Measurements from ENCODE around the gene NBEA.

NBEA gene

DNA sequence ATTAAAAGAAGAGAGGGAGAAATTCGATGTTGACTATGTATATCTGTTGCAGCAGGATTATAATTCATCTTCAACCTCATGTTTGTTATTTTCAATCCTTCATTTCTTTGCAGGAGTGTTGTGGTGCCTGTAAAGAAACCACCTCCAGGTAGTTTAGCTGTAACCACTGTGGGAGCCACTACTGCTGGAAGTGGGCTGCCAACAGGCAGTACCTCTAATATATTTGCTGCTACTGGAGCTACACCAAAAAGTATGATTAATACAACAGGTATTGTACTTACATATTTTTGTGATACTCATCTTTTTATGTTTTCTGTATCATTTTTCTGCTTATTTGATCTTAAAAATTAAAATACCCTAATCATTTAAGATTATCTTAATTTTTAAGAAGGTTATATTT lies 266.5 kb downstream of the NBEA start:
- Histone ChIP-seq H2BK12ac (ENCODE audit: low read length in 2 of 2) (no peak overlapping the region), H3K79me1 (replicated peaks; ENCODE audit: low read length, poor library complexity, severe bottlenecking) (no peaks in the 10 kb centered on the region), H3K27ac (ENCODE audit: low read length, poor library complexity, severe bottlenecking) (no peak overlapping the region), H4K91ac (ENCODE audit: low read length) (no peak overlapping the region), H3K27me3 (ENCODE audit: control insufficient read depth in 1 of 2, insufficient read depth in 1 of 2, low read length in 2 of 2) (no peaks in the 10 kb centered on the region), H3K9me3 (ENCODE audit: control insufficient read depth, low read length) (no peaks in the 10 kb centered on the region), H3K4ac (ENCODE audit: low read depth in 1 of 2, low read length in 2 of 2) (no peak overlapping the region), H2AFZ (ENCODE audit: low read depth, low read length) (no peak overlapping the region), H2BK5ac (ENCODE audit: low read depth, low read length, poor library complexity, severe bottlenecking) (no peak overlapping the region), H3K18ac (ENCODE audit: low read depth in 1 of 2, low read length in 2 of 2) (no peak overlapping the region), H3K4me1 (ENCODE audit: control insufficient read depth, insufficient read depth, low read depth, low read length) (no peaks in the 10 kb centered on the region), H3K14ac (ENCODE audit: low read length in 2 of 2) (no peak overlapping the region), H3K36me3 (ENCODE audit: control insufficient read depth in 1 of 2, insufficient read depth in 2 of 2, low read depth in 1 of 2, low read length in 2 of 2) (peaks cover 0 to 2% of the 10 kb centered on the region in 2 experiments), H3K23ac (ENCODE audit: low read length in 2 of 2) (no peak overlapping the region), H3K9ac (ENCODE audit: low read length) (no peak overlapping the region), H2BK120ac (ENCODE audit: low read depth, low read length) (no peak overlapping the region), H2BK15ac (ENCODE audit: low read depth, poor library complexity, severe bottlenecking) (no peak overlapping the region), H4K8ac (ENCODE audit: low read length) (no peak overlapping the region), H2AK5ac (ENCODE audit: low read length, severe bottlenecking) (no peak overlapping the region), H3K4me2 (ENCODE audit: low read length, poor library complexity, severe bottlenecking) (no peak overlapping the region), H3K4me3 (ENCODE audit: insufficient read depth in 1 of 2, low read depth in 1 of 2, low read length in 2 of 2) (no peak overlapping the region)
- no peak for DNase-seq
- WGBS, result no CpG with 5 or more reads among the region's 1 CpG

DNA sequence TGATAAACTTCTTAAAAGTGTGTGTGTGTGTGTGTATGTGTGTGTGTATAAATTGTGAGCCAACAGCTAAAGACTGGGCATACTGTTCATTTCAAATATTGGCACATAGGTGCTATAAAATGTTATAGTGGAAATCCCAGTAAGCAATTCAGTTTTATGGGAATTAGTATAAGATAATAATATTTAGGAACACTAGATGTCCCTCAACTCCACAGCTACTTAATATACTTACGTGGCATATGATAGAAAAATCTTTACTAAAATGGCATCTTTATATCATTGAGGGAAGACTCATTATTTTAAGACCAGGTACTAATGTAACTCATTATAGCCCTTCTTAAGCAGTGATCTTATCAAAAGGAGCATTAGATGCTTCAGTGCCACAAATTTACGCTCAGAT lies 268.2 kb downstream of the NBEA start:
- H2BK120ac ChIP-seq (ENCODE audit: low read depth, low read length), result no peak overlapping the region
- H3K27me3 ChIP-seq (ENCODE audit: control insufficient read depth in 1 of 2, insufficient read depth in 1 of 2, low read length in 2 of 2), result no peaks in the 10 kb centered on the region
- H2BK5ac ChIP-seq (ENCODE audit: low read depth, low read length, poor library complexity, severe bottlenecking), result no peak overlapping the region
- DNase-seq, result no peak
- 80% methylated on average over 1 of the region's 2 CpGs for WGBS
- H2BK15ac ChIP-seq (ENCODE audit: low read depth, poor library complexity, severe bottlenecking), result no peak overlapping the region
- H3K27ac ChIP-seq (ENCODE audit: low read length, poor library complexity, severe bottlenecking), result no peak overlapping the region
- no peak overlapping the region for H2BK12ac ChIP-seq (ENCODE audit: low read length in 2 of 2)
- H3K4me3 ChIP-seq (ENCODE audit: insufficient read depth in 1 of 2, low read depth in 1 of 2, low read length in 2 of 2), result no peak overlapping the region
- no peak overlapping the region for H3K9ac ChIP-seq (ENCODE audit: low read length)
- H3K79me1 ChIP-seq (replicated peaks; ENCODE audit: low read length, poor library complexity, severe bottlenecking), result no peaks in the 10 kb centered on the region
- H3K9me3 ChIP-seq (ENCODE audit: control insufficient read depth, low read length), result no peaks in the 10 kb centered on the region
- no peak overlapping the region for H2AFZ ChIP-seq (ENCODE audit: low read depth, low read length)
- no peak overlapping the region for H2AK5ac ChIP-seq (ENCODE audit: low read length, severe bottlenecking)
- H3K36me3 ChIP-seq (ENCODE audit: control insufficient read depth in 1 of 2, insufficient read depth in 2 of 2, low read depth in 1 of 2, low read length in 2 of 2), result peaks cover 0 to 2% of the 10 kb centered on the region in 2 experiments
- no peak overlapping the region for H3K23ac ChIP-seq (ENCODE audit: low read length in 2 of 2)
- no peak overlapping the region for H4K8ac ChIP-seq (ENCODE audit: low read length)
- H3K14ac ChIP-seq (ENCODE audit: low read length in 2 of 2), result no peak overlapping the region
- no peak overlapping the region for H3K4me2 ChIP-seq (ENCODE audit: low read length, poor library complexity, severe bottlenecking)
- no peak overlapping the region for H3K18ac ChIP-seq (ENCODE audit: low read depth in 1 of 2, low read length in 2 of 2)
- no peak overlapping the region for H4K91ac ChIP-seq (ENCODE audit: low read length)
- no peak overlapping the region for H3K4ac ChIP-seq (ENCODE audit: low read depth in 1 of 2, low read length in 2 of 2)
- no peaks in the 10 kb centered on the region for H3K4me1 ChIP-seq (ENCODE audit: control insufficient read depth, insufficient read depth, low read depth, low read length)

DNA sequence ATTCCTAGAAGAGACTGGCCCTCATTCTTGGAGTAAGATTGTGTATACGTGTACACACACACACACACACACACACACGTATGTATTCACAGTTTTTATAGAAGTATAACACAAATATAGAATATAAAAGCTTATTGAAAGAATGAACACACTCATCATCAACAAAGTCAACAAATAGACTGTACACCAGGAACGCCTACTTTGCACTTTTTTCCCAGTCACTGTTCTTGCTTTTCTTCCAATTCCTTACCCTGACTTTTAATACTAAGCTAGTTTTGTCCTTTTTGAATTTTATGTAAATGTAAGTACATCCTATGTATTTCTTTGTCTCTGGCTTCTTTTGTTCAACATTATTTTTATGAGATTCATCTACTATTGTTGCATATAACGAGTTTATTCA lies 269.9 kb downstream of the NBEA start:
- H2BK15ac ChIP-seq (ENCODE audit: low read depth, poor library complexity, severe bottlenecking), result no peak overlapping the region
- no peak overlapping the region for H2AK5ac ChIP-seq (ENCODE audit: low read length, severe bottlenecking)
- H3K14ac ChIP-seq (ENCODE audit: low read length in 2 of 2), result no peak overlapping the region
- no peak overlapping the region for H3K4me3 ChIP-seq (ENCODE audit: insufficient read depth in 1 of 2, low read depth in 1 of 2, low read length in 2 of 2)
- no peaks in the 10 kb centered on the region for H3K79me1 ChIP-seq (replicated peaks; ENCODE audit: low read length, poor library complexity, severe bottlenecking)
- 100% methylated on average over 1 of the region's 4 CpGs for WGBS
- H4K8ac ChIP-seq (ENCODE audit: low read length), result no peak overlapping the region
- no peak overlapping the region for H3K4me2 ChIP-seq (ENCODE audit: low read length, poor library complexity, severe bottlenecking)
- no peak overlapping the region for H2BK120ac ChIP-seq (ENCODE audit: low read depth, low read length)
- H2BK12ac ChIP-seq (ENCODE audit: low read length in 2 of 2), result no peak overlapping the region
- H2BK5ac ChIP-seq (ENCODE audit: low read depth, low read length, poor library complexity, severe bottlenecking), result no peak overlapping the region
- H3K27me3 ChIP-seq (ENCODE audit: control insufficient read depth in 1 of 2, insufficient read depth in 1 of 2, low read length in 2 of 2), result no peaks in the 10 kb centered on the region
- peaks cover 0 to 2% of the 10 kb centered on the region in 2 experiments for H3K36me3 ChIP-seq (ENCODE audit: control insufficient read depth in 1 of 2, insufficient read depth in 2 of 2, low read depth in 1 of 2, low read length in 2 of 2)
- no peak for DNase-seq
- no peaks in the 10 kb centered on the region for H3K9me3 ChIP-seq (ENCODE audit: control insufficient read depth, low read length)
- H2AFZ ChIP-seq (ENCODE audit: low read depth, low read length), result no peak overlapping the region
- no peaks in the 10 kb centered on the region for H3K4me1 ChIP-seq (ENCODE audit: control insufficient read depth, insufficient read depth, low read depth, low read length)
- H3K4ac ChIP-seq (ENCODE audit: low read depth in 1 of 2, low read length in 2 of 2), result no peak overlapping the region
- no peak overlapping the region for H3K9ac ChIP-seq (ENCODE audit: low read length)
- H3K27ac ChIP-seq (ENCODE audit: low read length, poor library complexity, severe bottlenecking), result no peak overlapping the region
- no peak overlapping the region for H3K23ac ChIP-seq (ENCODE audit: low read length in 2 of 2)
- H3K18ac ChIP-seq (ENCODE audit: low read depth in 1 of 2, low read length in 2 of 2), result no peak overlapping the region
- no peak overlapping the region for H4K91ac ChIP-seq (ENCODE audit: low read length)

DNA sequence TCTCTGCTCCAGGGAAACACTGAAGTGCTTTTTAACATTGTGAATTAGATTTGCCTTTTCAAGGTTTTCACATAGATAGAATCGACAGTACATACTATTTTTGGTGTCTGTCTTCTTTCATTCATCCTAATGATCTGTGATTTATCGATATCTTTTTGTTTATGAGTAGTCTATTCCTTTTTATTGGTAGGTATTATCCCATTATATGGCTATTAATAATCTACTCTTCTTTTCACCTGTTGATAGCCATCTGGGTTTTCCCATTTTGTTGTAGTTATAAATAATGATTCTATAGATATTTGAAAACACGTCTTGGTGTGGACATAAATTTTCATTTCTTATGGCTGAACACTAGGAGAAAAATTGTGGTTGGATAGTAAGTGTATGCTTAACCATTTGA lies 271.8 kb downstream of the NBEA start:
- Histone ChIP-seq H2BK5ac (ENCODE audit: low read depth, low read length, poor library complexity, severe bottlenecking) (no peak overlapping the region), H3K36me3 (ENCODE audit: control insufficient read depth in 1 of 2, insufficient read depth in 2 of 2, low read depth in 1 of 2, low read length in 2 of 2) (peaks cover 0 to 2% of the 10 kb centered on the region in 2 experiments), H2BK120ac (ENCODE audit: low read depth, low read length) (no peak overlapping the region), H2AK5ac (ENCODE audit: low read length, severe bottlenecking) (no peak overlapping the region), H3K4me1 (ENCODE audit: control insufficient read depth, insufficient read depth, low read depth, low read length) (no peaks in the 10 kb centered on the region), H3K23ac (ENCODE audit: low read length in 2 of 2) (no peak overlapping the region), H3K27me3 (ENCODE audit: control insufficient read depth in 1 of 2, insufficient read depth in 1 of 2, low read length in 2 of 2) (no peaks in the 10 kb centered on the region), H3K4ac (ENCODE audit: low read depth in 1 of 2, low read length in 2 of 2) (no peak overlapping the region), H3K4me3 (ENCODE audit: insufficient read depth in 1 of 2, low read depth in 1 of 2, low read length in 2 of 2) (no peak overlapping the region), H2BK12ac (ENCODE audit: low read length in 2 of 2) (no peak overlapping the region), H3K9me3 (ENCODE audit: control insufficient read depth, low read length) (no peaks in the 10 kb centered on the region), H3K14ac (ENCODE audit: low read length in 2 of 2) (no peak overlapping the region), H3K79me1 (replicated peaks; ENCODE audit: low read length, poor library complexity, severe bottlenecking) (no peaks in the 10 kb centered on the region), H3K18ac (ENCODE audit: low read depth in 1 of 2, low read length in 2 of 2) (no peak overlapping the region), H2AFZ (ENCODE audit: low read depth, low read length) (no peak overlapping the region), H3K4me2 (ENCODE audit: low read length, poor library complexity, severe bottlenecking) (no peak overlapping the region), H3K27ac (ENCODE audit: low read length, poor library complexity, severe bottlenecking) (no peak overlapping the region), H4K8ac (ENCODE audit: low read length) (no peak overlapping the region), H2BK15ac (ENCODE audit: low read depth, poor library complexity, severe bottlenecking) (no peak overlapping the region), H4K91ac (ENCODE audit: low read length) (no peak overlapping the region), H3K9ac (ENCODE audit: low read length) (no peak overlapping the region)
- DNase-seq, result no peak
- 95% methylated on average over 1 of the region's 3 CpGs for WGBS

Measured in mesenchymal stem cell (in vitro differentiated cells and primary cell).